ENCODE data around the gene JADE3.

- TF ChIP-seq CTCF (IDR thresholded peaks at IDR 0.05), result no peak
- no peak for TF ChIP-seq ZFX (IDR thresholded peaks at IDR 0.05; ENCODE audit: borderline replicate concordance)
Observed at GRCh38 chrX:47068720-47069119, 156.5 kb downstream of the JADE3 start.

Measured in 22Rv1 (cell line).